Caco-2 (cell line): ENCODE measurements around the gene SEMA4B. TPM values are rescaled to one million over a fixed set of nuclear protein-coding genes. Genes with fewer than 3 reads are reported as not detected.
A peak's percentile ranks its signal among the peaks of the same experiment; 100 is the strongest.

ENCODE experiments used
- BruUV-seq: library from RNA; stranded (reverse); fragments of 400-500 nt; replicated peaks from 2 replicates; lab custom pipeline; 2021; lab: Mats Ljungman, UMichigan
- CTCF ChIA-PET: fragments of 300-600 bp; sonication (Branson Sonifier 250); formaldehyde crosslinking; loops from one replicate; lab custom pipeline; 2022; ENCODE audit warnings: antibody characterized with exemption; lab: Charles Lee
- POLR2A ChIA-PET: fragments of 300-600 bp; sonication (Branson Sonifier 250); formaldehyde crosslinking; loops from one replicate; lab custom pipeline; 2022; ENCODE audit warnings: antibody characterized with exemption; lab: Charles Lee
- DNase-seq, 2 experiments: peaks; one replicate each; pipeline versions ENCODE4 v3.0.0 to v3.0.0-alpha.2; 2020 to 2022
- H3K27me3 ChIP-seq: replicated peaks from 2 replicates; pipeline ENCODE4 v1.6.0; 2011; ENCODE audit warnings: low read length; ENCODE audit not compliant: control insufficient read depth, insufficient read depth
- H3K36me3 ChIP-seq: 2 replicates; pipeline ENCODE4 v1.5.1; 2011; ENCODE audit warnings: low read length; ENCODE audit not compliant: control insufficient read depth, insufficient read depth
- H3K4me1 ChIP-seq: fragments of 250-450 bp; sonication (Bioruptor Pico); 2 replicates; pipeline ENCODE4 v1.5.1; 2020; ENCODE audit warnings: mild to moderate bottlenecking
- H3K4me3 ChIP-seq: 2 replicates; pipeline ENCODE4 v1.5.1; 2011; ENCODE audit warnings: low read depth, mild to moderate bottlenecking, control low read depth, low read length
- H3K9me3 ChIP-seq: fragments of 250-450 bp; sonication (Bioruptor Pico); 2 replicates; pipeline ENCODE4 v1.5.1; 2020; ENCODE audit warnings: mild to moderate bottlenecking, moderate library complexity
- H3K27ac Mint-ChIP-seq: one replicate; pipeline ENCODE4 v1.8.0; 2022; ENCODE audit warnings: mixed read lengths; ENCODE audit not compliant: unreplicated experiment
- H3K27me3 Mint-ChIP-seq: one replicate; pipeline ENCODE4 v1.8.0; 2022; ENCODE audit warnings: mixed read lengths; ENCODE audit not compliant: insufficient read depth, unreplicated experiment
- H3K36me3 Mint-ChIP-seq: one replicate; pipeline ENCODE4 v1.8.0; 2022; ENCODE audit warnings: mild to moderate bottlenecking, mixed read lengths; ENCODE audit not compliant: insufficient read depth, unreplicated experiment
- H3K4me1 Mint-ChIP-seq: one replicate; pipeline ENCODE4 v1.8.0; 2022; ENCODE audit warnings: low read depth, mixed read lengths; ENCODE audit not compliant: unreplicated experiment
- H3K4me3 Mint-ChIP-seq: one replicate; pipeline ENCODE4 v1.8.0; 2022; ENCODE audit warnings: mild to moderate bottlenecking, moderate library complexity, mixed read lengths; ENCODE audit not compliant: unreplicated experiment
- H3K9me3 Mint-ChIP-seq: one replicate; pipeline ENCODE4 v1.8.0; 2022; ENCODE audit warnings: mixed read lengths; ENCODE audit not compliant: unreplicated experiment
- intact Hi-C: fragments of 100-400 bp; cut with micrococcal nuclease; formaldehyde crosslinking; loops from one replicate; pipeline ENCODE4 v1.10.0; 2022; ENCODE audit not compliant: unreplicated experiment
- total RNA-seq: library from RNA; stranded (reverse); gene quantifications from 2 replicates; pipeline ENCODE4 v1.2.3, GENCODE V29; 2022
- TF ChIP-seq, protein P1 (sequence below), 2 experiments: fragments of 200-600 bp in 1 of 2; IDR thresholded peaks; 1 replicate in 1 of 2; 2 replicates in 1 of 2; pipeline versions ENCODE4 v1.5.1 to v1.8.0; 2011 to 2022; ENCODE audit warnings: antibody characterized with exemption in 1 of 2, control low read depth in 1 of 2, inconsistent platforms in 1 of 2, low read depth in 1 of 2, low read length in 1 of 2, mild to moderate bottlenecking in 1 of 2, moderate library complexity in 1 of 2; ENCODE audit not compliant: insufficient read depth in 1 of 2, severe bottlenecking in 1 of 2, unreplicated experiment in 1 of 2

Gene SEMA4B
- total RNA-seq, 1 experiment from 2014 or later, result 13.9 TPM

DNA sequence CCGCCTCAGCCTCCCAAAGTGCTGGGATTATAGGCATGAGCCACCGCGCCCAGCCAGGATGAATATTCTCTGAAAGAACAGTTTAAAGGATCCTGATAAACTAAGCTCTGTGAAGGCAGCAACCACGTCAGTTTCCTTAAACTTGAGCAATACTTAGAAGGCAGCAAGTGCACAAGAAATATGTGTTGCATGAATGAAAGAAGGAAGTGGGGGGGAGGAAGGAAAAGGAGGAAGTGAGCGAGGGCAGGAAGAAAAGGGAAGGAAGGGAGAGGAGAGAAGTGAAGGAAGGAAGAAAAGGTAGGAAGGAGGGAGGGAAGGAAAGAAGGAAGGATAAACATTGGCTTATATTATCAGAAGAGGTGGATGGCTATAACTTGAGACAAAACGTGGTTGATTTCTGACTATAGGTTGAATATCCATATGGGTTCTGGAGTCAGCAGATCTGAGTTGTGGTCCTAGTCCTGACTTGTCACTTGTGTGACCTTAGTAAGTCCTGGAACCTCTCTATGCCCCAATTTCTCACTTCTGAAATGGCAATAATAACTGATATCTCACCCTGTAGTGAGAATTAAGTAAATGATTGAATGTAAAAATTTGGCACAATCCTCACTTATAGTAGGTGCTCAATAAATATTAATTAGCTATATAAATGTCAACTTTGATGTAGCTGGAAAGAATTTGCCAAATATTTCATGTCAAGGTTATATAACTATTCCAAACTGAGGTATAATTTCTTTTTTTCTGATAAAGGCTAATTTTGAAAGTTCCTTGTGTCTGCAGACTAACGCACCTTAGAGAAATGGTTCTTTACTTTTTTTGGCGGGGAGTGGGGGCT is 12.0 kb upstream of the SEMA4B start:
- Histone ChIP-seq H3K4me1 (peaks cover 6% of the 10 kb centered on the region), H3K36me3 (no peaks in the 10 kb centered on the region), H3K9me3 (no peaks in the 10 kb centered on the region), H3K4me3 (no peak overlapping the region), H3K27me3 (no peaks in the 10 kb centered on the region)
- Mint-ChIP-seq H3K4me1 (no peaks in the 10 kb centered on the region), H3K4me3 (no peak overlapping the region), H3K27me3 (no peaks in the 10 kb centered on the region), H3K36me3 (peaks cover 6% of the 10 kb centered on the region), H3K27ac (no peak overlapping the region), H3K9me3 (no peaks in the 10 kb centered on the region)
- TF ChIP-seq, protein P1, sequence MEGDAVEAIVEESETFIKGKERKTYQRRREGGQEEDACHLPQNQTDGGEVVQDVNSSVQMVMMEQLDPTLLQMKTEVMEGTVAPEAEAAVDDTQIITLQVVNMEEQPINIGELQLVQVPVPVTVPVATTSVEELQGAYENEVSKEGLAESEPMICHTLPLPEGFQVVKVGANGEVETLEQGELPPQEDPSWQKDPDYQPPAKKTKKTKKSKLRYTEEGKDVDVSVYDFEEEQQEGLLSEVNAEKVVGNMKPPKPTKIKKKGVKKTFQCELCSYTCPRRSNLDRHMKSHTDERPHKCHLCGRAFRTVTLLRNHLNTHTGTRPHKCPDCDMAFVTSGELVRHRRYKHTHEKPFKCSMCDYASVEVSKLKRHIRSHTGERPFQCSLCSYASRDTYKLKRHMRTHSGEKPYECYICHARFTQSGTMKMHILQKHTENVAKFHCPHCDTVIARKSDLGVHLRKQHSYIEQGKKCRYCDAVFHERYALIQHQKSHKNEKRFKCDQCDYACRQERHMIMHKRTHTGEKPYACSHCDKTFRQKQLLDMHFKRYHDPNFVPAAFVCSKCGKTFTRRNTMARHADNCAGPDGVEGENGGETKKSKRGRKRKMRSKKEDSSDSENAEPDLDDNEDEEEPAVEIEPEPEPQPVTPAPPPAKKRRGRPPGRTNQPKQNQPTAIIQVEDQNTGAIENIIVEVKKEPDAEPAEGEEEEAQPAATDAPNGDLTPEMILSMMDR (IDR thresholded peaks at IDR 0.05; ENCODE audit: insufficient read depth in 1 of 2, low read depth in 1 of 2, low read length in 1 of 2, severe bottlenecking in 1 of 2, unreplicated experiment in 1 of 2), result no peak
- intact Hi-C loops, result no loop called here
- ChIA-PET CTCF (interaction anchor here (1.3 kb wide), 1 partner anchor 12 kb away, joined by 3 read pairs; the partner anchor contains the start of gene SEMA4B), POLR2A (no interaction called here)
- no TSS peak for BruUV-seq
- DNase-seq, result no peak

- Histone ChIP-seq H3K9me3 (no peaks in the 10 kb centered on the region), H3K4me1 (0 out of 2 replicates have a peak, but pooled peaks cover 4% of the 10 kb centered on the region), H3K4me3 (no peak overlapping the region), H3K27me3 (no peaks in the 10 kb centered on the region), H3K36me3 (no peaks in the 10 kb centered on the region)
- TF ChIP-seq, protein P1 (IDR thresholded peaks at IDR 0.05; ENCODE audit: insufficient read depth in 1 of 2, low read depth in 1 of 2, low read length in 1 of 2, severe bottlenecking in 1 of 2, unreplicated experiment in 1 of 2), result no peak
- H3K4me1 Mint-ChIP-seq, result no peaks in the 10 kb centered on the region
- no peaks in the 10 kb centered on the region for H3K27me3 Mint-ChIP-seq
- H3K4me3 Mint-ChIP-seq, result no peak overlapping the region
- no peak for DNase-seq
- H3K27ac Mint-ChIP-seq, result peak overlapping the region; percentile 12
- BruUV-seq, result no TSS peak
- intact Hi-C loops, result no loop called here
- H3K9me3 Mint-ChIP-seq, result no peaks in the 10 kb centered on the region
- ChIA-PET CTCF (interaction anchor here (0.6 to 1.3 kb wide), 2 partner anchors 11 to 756 kb away, joined by 3 to 6 read pairs; partner anchors contain the start of gene SEMA4B), POLR2A (no interaction called here)
- H3K36me3 Mint-ChIP-seq, result peaks cover 6% of the 10 kb centered on the region
Observed at GRCh38 chr15:90189781-90190467, 11.2 kb upstream of the SEMA4B start.

- no peaks in the 10 kb centered on the region for H3K27me3 Mint-ChIP-seq
- no peaks in the 10 kb centered on the region for H3K36me3 Mint-ChIP-seq
- H3K27ac Mint-ChIP-seq, result peak overlapping the region; percentile 12
- H3K9me3 Mint-ChIP-seq, result no peaks in the 10 kb centered on the region
- no peaks in the 10 kb centered on the region for H3K27me3 ChIP-seq
- ChIA-PET CTCF (no interaction called here), POLR2A (interaction anchor here (0.5 kb wide), 1 partner anchor 211 kb away, joined by 3 read pairs; no protein-coding TSS in a partner anchor)
- H3K4me1 ChIP-seq, result no peaks in the 10 kb centered on the region
- H3K9me3 ChIP-seq, result no peaks in the 10 kb centered on the region
- H3K4me3 ChIP-seq, result no peak overlapping the region
- H3K4me1 Mint-ChIP-seq, result no peaks in the 10 kb centered on the region
- TF ChIP-seq, protein P1 (IDR thresholded peaks at IDR 0.05; ENCODE audit: insufficient read depth in 1 of 2, low read depth in 1 of 2, low read length in 1 of 2, severe bottlenecking in 1 of 2, unreplicated experiment in 1 of 2), result no peak
- DNase-seq, result no peak
- intact Hi-C loops, result no loop called here
- no peaks in the 10 kb centered on the region for H3K36me3 ChIP-seq
- no peak overlapping the region for H3K4me3 Mint-ChIP-seq
- no TSS peak for BruUV-seq
Observed at GRCh38 chr15:90190606-90191343, 10.4 kb upstream of the SEMA4B start.
